ENCODE results near the gene KIF23. TPM values are rescaled to one million over a fixed set of nuclear protein-coding genes. Genes with fewer than 3 reads are reported as not detected.

KIF23 gene
- total RNA-seq, 3 donors from 2014 or later (not counting 1 experiment from before 2014, with no cell fraction given) = 1.2 to 2.1 (median 1.9) TPM

DNA sequence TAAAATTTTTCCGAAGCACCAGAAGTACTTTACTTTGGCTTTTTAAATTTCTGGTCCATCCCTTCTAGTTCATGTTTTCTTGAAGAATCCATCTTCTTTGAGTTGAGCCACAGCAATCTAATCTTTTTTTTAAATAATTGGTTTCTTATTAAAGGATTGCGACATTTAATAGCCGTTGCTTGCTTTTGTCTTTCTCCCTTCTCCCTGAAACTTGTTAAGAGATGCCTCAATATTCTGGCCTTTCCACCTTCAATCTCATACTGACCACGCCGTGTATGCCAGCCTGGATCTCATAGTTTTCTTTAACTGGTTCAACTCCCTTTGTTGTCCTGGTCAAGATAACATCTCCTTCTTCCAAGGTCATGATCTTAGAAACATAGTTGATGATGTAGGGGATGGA, 20.1 kb downstream of the KIF23 start:
- no peaks in the 10 kb centered on the region for H3K9me3 Mint-ChIP-seq

GRCh38 chr15:69434679-69435078, 20.5 kb downstream of the KIF23 start:
- no peaks in the 10 kb centered on the region for H3K27me3 Mint-ChIP-seq (ENCODE audit: low read depth in 2 of 2)
- ATAC-seq = no peak

More for the DNA sequence above, 20.1 kb downstream of the KIF23 start:
- H3K27me3 Mint-ChIP-seq (ENCODE audit: low read depth in 2 of 2) = no peaks in the 10 kb centered on the region
- no peaks in the 10 kb centered on the region for H3K4me1 Mint-ChIP-seq
- TF ChIP-seq CTCF (IDR thresholded peaks at IDR 0.05) = no peak
- DNase-seq = no peak
- H3K4me3 ChIP-seq (ENCODE audit: low read length) = no peak overlapping the region
- no peak overlapping the region for H3K27ac ChIP-seq (ENCODE audit: low read length)
- WGBS (ENCODE audit: insufficient coverage) = 96% methylated on average over 5 of the region's 5 CpGs
- no peak for ATAC-seq
- no peaks in the 10 kb centered on the region for H3K27me3 ChIP-seq (ENCODE audit: control insufficient read depth, insufficient read depth, low read length)
- no peaks in the 10 kb centered on the region for H3K36me3 Mint-ChIP-seq
- no peak overlapping the region for H3K4me3 Mint-ChIP-seq
- H3K27ac Mint-ChIP-seq = no peak overlapping the region
- no peaks in the 10 kb centered on the region for H3K4me1 ChIP-seq (ENCODE audit: control insufficient read depth, insufficient read depth, low read length)
- intact Hi-C loops (cut with micrococcal nuclease) = no loop called here
- H3K36me3 ChIP-seq (ENCODE audit: control insufficient read depth, insufficient read depth, low read length) = no peaks in the 10 kb centered on the region
- H3K9me3 ChIP-seq (ENCODE audit: control insufficient read depth, insufficient read depth, low read length) = no peaks in the 10 kb centered on the region

DNA sequence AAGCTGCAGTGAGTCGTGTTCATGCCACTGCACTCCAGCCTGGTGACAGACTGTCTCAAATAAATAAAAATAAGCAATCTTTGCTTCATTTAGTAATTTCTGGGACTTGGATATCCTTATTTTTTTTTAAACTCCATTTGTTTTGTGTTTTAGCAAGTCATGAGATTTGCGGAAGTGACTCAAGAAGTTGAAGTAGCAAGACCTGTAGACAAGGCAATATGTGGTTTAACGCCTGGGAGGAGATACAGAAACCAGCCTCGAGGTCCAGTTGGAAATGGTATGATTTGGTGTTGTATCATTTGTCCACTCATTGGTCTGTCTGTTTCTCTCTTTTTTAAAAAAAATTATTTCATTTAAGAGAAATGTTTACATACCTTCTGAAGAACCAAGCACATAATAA, 21.8 kb downstream of the KIF23 start:
- no peaks in the 10 kb centered on the region for H3K27me3 Mint-ChIP-seq (ENCODE audit: low read depth in 2 of 2)
- H3K4me3 ChIP-seq (ENCODE audit: low read length) = no peak overlapping the region
- H3K36me3 ChIP-seq (ENCODE audit: control insufficient read depth, insufficient read depth, low read length) = no peaks in the 10 kb centered on the region

More at GRCh38 chr15:69434679-69435078, 20.5 kb downstream of the KIF23 start:
- H3K9me3 ChIP-seq (ENCODE audit: control insufficient read depth, insufficient read depth, low read length) = no peaks in the 10 kb centered on the region
- H3K4me1 ChIP-seq (ENCODE audit: control insufficient read depth, insufficient read depth, low read length) = no peaks in the 10 kb centered on the region
- no peaks in the 10 kb centered on the region for H3K36me3 ChIP-seq (ENCODE audit: control insufficient read depth, insufficient read depth, low read length)
- no peaks in the 10 kb centered on the region for H3K4me1 Mint-ChIP-seq
- H3K4me3 Mint-ChIP-seq = no peak overlapping the region
- WGBS (ENCODE audit: insufficient coverage) = 98% methylated on average over 18 of the region's 18 CpGs
- H3K27ac ChIP-seq (ENCODE audit: low read length) = no peak overlapping the region
- H3K9me3 Mint-ChIP-seq = no peaks in the 10 kb centered on the region
- H3K27me3 ChIP-seq (ENCODE audit: control insufficient read depth, insufficient read depth, low read length) = no peaks in the 10 kb centered on the region
- DNase-seq = no peak
- TF ChIP-seq CTCF (IDR thresholded peaks at IDR 0.05) = no peak
- H3K4me3 ChIP-seq (ENCODE audit: low read length) = no peak overlapping the region
- H3K36me3 Mint-ChIP-seq = no peaks in the 10 kb centered on the region
- H3K27ac Mint-ChIP-seq = no peak overlapping the region
- intact Hi-C loops (cut with micrococcal nuclease) = no loop called here

More for the DNA sequence above, 21.8 kb downstream of the KIF23 start:
- no peaks in the 10 kb centered on the region for H3K27me3 ChIP-seq (ENCODE audit: control insufficient read depth, insufficient read depth, low read length)
- H3K9me3 ChIP-seq (ENCODE audit: control insufficient read depth, insufficient read depth, low read length) = no peaks in the 10 kb centered on the region
- H3K9me3 Mint-ChIP-seq = no peaks in the 10 kb centered on the region
- DNase-seq = no peak
- WGBS (ENCODE audit: insufficient coverage) = 80% methylated on average over 4 of the region's 4 CpGs
- no peak overlapping the region for H3K27ac Mint-ChIP-seq
- ATAC-seq = no peak
- intact Hi-C loops (cut with micrococcal nuclease) = no loop called here
- H3K36me3 Mint-ChIP-seq = no peaks in the 10 kb centered on the region
- no peaks in the 10 kb centered on the region for H3K4me1 ChIP-seq (ENCODE audit: control insufficient read depth, insufficient read depth, low read length)
- H3K4me3 Mint-ChIP-seq = no peak overlapping the region
- no peak for TF ChIP-seq CTCF (IDR thresholded peaks at IDR 0.05)
- H3K4me1 Mint-ChIP-seq = no peaks in the 10 kb centered on the region
- no peak overlapping the region for H3K27ac ChIP-seq (ENCODE audit: low read length)

Measured in natural killer cell (primary cell).